HCT116 (cell line): ENCODE data around the gene TRIM75. TPM values are rescaled to one million over a fixed set of nuclear protein-coding genes. Genes with fewer than 3 reads are reported as not detected.

Source experiments
- ATAC-seq: fragments of 200-7000 bp; cut with Tn5 transposase; 2 replicates; pipeline ENCODE4 v1.9.1; 2020; ENCODE audit warnings: mild to moderate bottlenecking, moderate library complexity
- BruUV-seq: library from RNA; stranded (reverse); fragments of 400-500 nt; replicated peaks from 2 replicates; lab custom pipeline; 2021; lab: Mats Ljungman, UMichigan
- CTCF ChIA-PET: fragments of 300-600 bp; sonication (Branson Sonifier 250); formaldehyde crosslinking; loops from one replicate; lab custom pipeline; 2021; ENCODE audit warnings: antibody characterized with exemption; lab: Charles Lee
- POLR2A ChIA-PET: fragments of 300-600, 350-600 bp; sonication (Branson Sonifier 250); formaldehyde crosslinking; loops from one replicate; lab custom pipeline; 2021; ENCODE audit warnings: antibody characterized with exemption; lab: Charles Lee
- RAD21 ChIA-PET, 2 experiments: fragments of 300-600 bp; sonication (Branson Sonifier 250); formaldehyde crosslinking; loops; one replicate each; lab custom pipeline; 2023; ENCODE audit warnings: low total read pairs in 2 of 2; ENCODE audit not compliant: uncharacterized antibody in 2 of 2, unreplicated experiment in 2 of 2, low non-redundant PET in 1 of 2; lab: Charles Lee
- DNase-seq: peaks from one replicate; pipeline ENCODE4 v3.0.0-alpha.2; 2010; ENCODE audit warnings: low read depth, low spot score
- H2AFZ ChIP-seq: fragments of 200-600 bp; shearing (Covaris generic), sonication (generic); 2 replicates; pipeline ENCODE4 v1.6.1; 2017; ENCODE audit warnings: low read depth, mixed run types, mixed read lengths, antibody characterized with exemption, low read length; ENCODE audit not compliant: poor library complexity, severe bottlenecking
- H3K27ac ChIP-seq: 2 replicates; pipeline ENCODE4 v1.5.1; 2012; ENCODE audit warnings: low read depth, low read length
- H3K27me3 ChIP-seq: fragments of 200-600 bp; sonication (generic); 2 replicates; pipeline ENCODE4 v1.6.1; 2016; ENCODE audit warnings: mixed run types, low read length, mixed read lengths; ENCODE audit not compliant: insufficient read depth
- H3K36me3 ChIP-seq, 2 experiments: fragments of 200-500 bp in 1 of 2; fragments of 200-600 bp in 1 of 2; sonication (Bioruptor generic) in 1 of 2; sonication (generic) in 1 of 2; 2 replicates each; pipeline versions ENCODE4 v1.5.1 to v1.6.1; 2014 to 2016; ENCODE audit warnings: low read length in 2 of 2, inconsistent platforms in 1 of 2, mixed read lengths in 1 of 2, mixed run types in 1 of 2; ENCODE audit not compliant: insufficient read depth in 2 of 2, control insufficient read depth in 1 of 2
- H3K4me1 ChIP-seq, 2 experiments: fragments of 200-600 bp in 1 of 2; sonication (generic) in 1 of 2; 2 replicates each; pipeline versions ENCODE4 v1.5.1 to v1.6.1; 2012 to 2017; ENCODE audit warnings: low read length in 2 of 2, inconsistent platforms in 1 of 2, mild to moderate bottlenecking in 1 of 2, mixed read lengths in 1 of 2, mixed run types in 1 of 2, moderate library complexity in 1 of 2; ENCODE audit not compliant: insufficient read depth in 2 of 2, control insufficient read depth in 1 of 2
- H3K4me2 ChIP-seq: fragments of 200-600 bp; sonication (generic); 2 replicates; pipeline ENCODE4 v1.6.1; 2017; ENCODE audit warnings: mixed run types, low read length, mixed read lengths
- H3K4me3 ChIP-seq, 2 experiments: fragments of 200-600 bp in 1 of 2; sonication (generic) in 1 of 2; replicated peaks in 1 of 2; 2 replicates each; pipeline ENCODE4 v1.5.1; 2011 to 2016; ENCODE audit warnings: low read length in 2 of 2, control low read depth in 1 of 2, low read depth in 1 of 2, mild to moderate bottlenecking in 1 of 2, mixed read lengths in 1 of 2, mixed run types in 1 of 2
- H3K79me2 ChIP-seq: fragments of 200-600 bp; sonication (generic); 2 replicates; pipeline ENCODE4 v1.6.1; 2017; ENCODE audit warnings: mild to moderate bottlenecking, mixed run types, low read length, moderate library complexity, mixed read lengths; ENCODE audit not compliant: insufficient read depth
- H3K9ac ChIP-seq: fragments of 200-600 bp; sonication (generic); 2 replicates; pipeline ENCODE4 v1.6.1; 2016; ENCODE audit warnings: low read length, mixed read lengths
- H3K9me2 ChIP-seq: fragments of 200-600 bp; sonication (generic), shearing (Covaris generic); 2 replicates; pipeline ENCODE4 v1.6.1; 2017; ENCODE audit warnings: mixed run types, mild to moderate bottlenecking, moderate library complexity; ENCODE audit not compliant: insufficient read depth
- H3K9me3 ChIP-seq, 2 experiments: fragments of 200-500 bp in 1 of 2; fragments of 200-600 bp in 1 of 2; sonication (Bioruptor generic) in 1 of 2; sonication (generic) in 1 of 2; 2 replicates each; pipeline ENCODE4 v1.6.1; 2014 to 2017; ENCODE audit warnings: low read length in 2 of 2, mixed read lengths in 2 of 2, inconsistent platforms in 1 of 2, low read depth in 1 of 2, mild to moderate bottlenecking in 1 of 2, mixed run types in 1 of 2, moderate library complexity in 1 of 2; ENCODE audit not compliant: control insufficient read depth in 1 of 2, insufficient read depth in 1 of 2
- H4K20me1 ChIP-seq: fragments of 200-600 bp; sonication (generic), shearing (Covaris generic); 2 replicates; pipeline ENCODE4 v1.6.1; 2017; ENCODE audit warnings: mixed run types, mild to moderate bottlenecking, moderate library complexity; ENCODE audit not compliant: insufficient read depth
- CBX3 ChIP-seq: IDR thresholded peaks from 2 replicates; pipeline ENCODE4 v1.6.1; 2012; ENCODE audit warnings: low read depth
- CEBPB ChIP-seq: IDR thresholded peaks from 2 replicates; pipeline ENCODE4 v1.6.1; 2012; ENCODE audit warnings: low read depth
- CTCF ChIP-seq, 3 experiments: fragments of 200-600 bp in 1 of 3; sonication (generic) in 1 of 3; IDR thresholded peaks in 2 of 3; conservative IDR thresholded peaks in 1 of 3; 2 replicates each; pipeline ENCODE4 v1.5.1; 2012 to 2017; ENCODE audit warnings: low read depth in 2 of 3, low read length in 2 of 3, antibody characterized with exemption in 1 of 3, borderline replicate concordance in 1 of 3, control low read depth in 1 of 3, mild to moderate bottlenecking in 1 of 3, mixed read lengths in 1 of 3, mixed run types in 1 of 3, moderate library complexity in 1 of 3; ENCODE audit not compliant: insufficient read depth in 1 of 3
- EGR1 ChIP-seq: IDR thresholded peaks from 2 replicates; pipeline ENCODE4 v1.6.1; 2012; ENCODE audit warnings: low read depth
- ELF1 ChIP-seq: IDR thresholded peaks from 2 replicates; pipeline ENCODE4 v1.6.1; 2012; ENCODE audit warnings: low read depth, borderline replicate concordance
- EZH2phosphoT487 ChIP-seq: fragments of 200-600 bp; IDR thresholded peaks from 2 replicates; pipeline ENCODE4 v1.6.1; 2018; ENCODE audit warnings: antibody characterized with exemption, borderline replicate concordance
- JUND ChIP-seq: IDR thresholded peaks from 2 replicates; pipeline ENCODE4 v1.6.1; 2012
- POLR2A ChIP-seq: IDR thresholded peaks from 2 replicates; pipeline ENCODE4 v1.7.0; 2011; ENCODE audit warnings: borderline replicate concordance; ENCODE audit not compliant: insufficient read depth, insufficient read length; ENCODE audit errors: extremely low read depth
- POLR2AphosphoS5 ChIP-seq: IDR thresholded peaks from 2 replicates; pipeline ENCODE4 v1.6.1; 2011; ENCODE audit warnings: mild to moderate bottlenecking, low read depth, low read length, moderate library complexity
- REST ChIP-seq: IDR thresholded peaks from 2 replicates; pipeline ENCODE4 v1.6.1; 2012; ENCODE audit warnings: low read depth
- SIN3A ChIP-seq: IDR thresholded peaks from 2 replicates; pipeline ENCODE4 v1.6.1; 2012; ENCODE audit warnings: low read depth
- SP1 ChIP-seq: IDR thresholded peaks from 2 replicates; pipeline ENCODE4 v1.6.1; 2012; ENCODE audit warnings: low read depth
- TCF7L2 ChIP-seq: IDR thresholded peaks from 2 replicates; pipeline ENCODE4 v1.7.0; 2011; ENCODE audit warnings: borderline replicate concordance, inconsistent platforms; ENCODE audit not compliant: insufficient read depth, insufficient read length; ENCODE audit errors: extremely low read depth
- ZFX ChIP-seq: fragments of 450-650 bp; IDR thresholded peaks from 2 replicates; pipeline ENCODE4 v1.6.1; 2017
- intact Hi-C: fragments of 100-400 bp; cut with micrococcal nuclease; formaldehyde crosslinking; loops from 2 replicates; pipeline ENCODE4 v1.10.0; 2022
- total RNA-seq: library from RNA; stranded (reverse); gene quantifications from one replicate; pipeline ENCODE4 v1.2.1, GENCODE V29; 2021; ENCODE audit not compliant: unreplicated experiment
- TF ChIP-seq, protein P1 (sequence below): IDR thresholded peaks from 2 replicates; pipeline ENCODE4 v1.6.1; 2012

TRIM75 gene
- total RNA-seq, 1 experiment from 2014 or later = not detected

DNA sequence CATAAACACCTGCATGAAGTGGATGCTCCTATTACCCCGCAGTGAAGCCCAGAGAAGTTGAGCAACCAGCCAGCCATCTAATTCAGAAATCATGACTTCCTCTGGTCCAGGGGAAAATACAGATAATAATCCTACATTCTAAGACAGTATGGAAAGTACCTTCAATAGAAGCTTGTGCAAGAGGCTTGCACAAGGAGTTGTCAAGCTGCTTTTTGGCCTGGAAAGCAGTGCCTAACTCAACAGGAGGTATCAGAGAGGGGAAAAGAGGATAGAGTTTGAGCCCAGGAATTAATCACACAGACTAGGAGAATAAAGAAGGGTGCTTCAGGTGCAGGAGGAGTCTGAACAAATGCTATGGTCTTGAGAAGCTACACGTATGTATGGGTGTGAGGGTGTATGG is 32.3 kb downstream of the TRIM75 start:
- no peaks in the 10 kb centered on the region for H3K9me2 ChIP-seq
- ChIA-PET RAD21 (no interaction called here), POLR2A (no interaction called here), CTCF (interaction anchor here (0.6 to 0.9 kb wide), 2 partner anchors 11 to 27 kb away, joined by 3 read pairs; partner anchors contain the start of gene TMEM192)
- DNase-seq (no peak), ATAC-seq (no peak)
- no peaks in the 10 kb centered on the region for H3K4me1 ChIP-seq
- H3K4me3 ChIP-seq = no peak overlapping the region
- no peak overlapping the region for H2AFZ ChIP-seq
- H3K27me3 ChIP-seq = no peaks in the 10 kb centered on the region
- no peak overlapping the region for H3K9ac ChIP-seq
- TF ChIP-seq EZH2phosphoT487 (no peak), TCF7L2 (no peak), ZFX (no peak), CTCF (IDR thresholded peaks at IDR 0.05 in 2 of 3, conservative IDR thresholded peaks at IDR 0.05 in 1 of 3; ENCODE audit: borderline replicate concordance in 1 of 3, insufficient read depth in 1 of 3, low read depth in 2 of 3, low read length in 2 of 3) (no peak), SIN3A (no peak), CBX3 (no peak), CEBPB (no peak), POLR2A (no peak), REST (no peak), POLR2AphosphoS5 (no peak), SP1 (no peak), JUND (no peak), EGR1 (no peak), ELF1 (no peak)
- TF ChIP-seq, protein P1, sequence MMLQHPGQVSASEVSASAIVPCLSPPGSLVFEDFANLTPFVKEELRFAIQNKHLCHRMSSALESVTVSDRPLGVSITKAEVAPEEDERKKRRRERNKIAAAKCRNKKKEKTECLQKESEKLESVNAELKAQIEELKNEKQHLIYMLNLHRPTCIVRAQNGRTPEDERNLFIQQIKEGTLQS = no peak
- BruUV-seq = no TSS peak
- no peak overlapping the region for H3K4me2 ChIP-seq
- no peaks in the 10 kb centered on the region for H4K20me1 ChIP-seq
- peaks cover 0 to 4% of the 10 kb centered on the region in 2 experiments; a peak in 2 of 4 replicates for H3K36me3 ChIP-seq
- no peaks in the 10 kb centered on the region for H3K79me2 ChIP-seq
- intact Hi-C loops = no loop called here
- no peak overlapping the region for H3K27ac ChIP-seq
- no peaks in the 10 kb centered on the region for H3K9me3 ChIP-seq
